ENCODE data around the gene MTERF2.

MTERF2 gene

DNA sequence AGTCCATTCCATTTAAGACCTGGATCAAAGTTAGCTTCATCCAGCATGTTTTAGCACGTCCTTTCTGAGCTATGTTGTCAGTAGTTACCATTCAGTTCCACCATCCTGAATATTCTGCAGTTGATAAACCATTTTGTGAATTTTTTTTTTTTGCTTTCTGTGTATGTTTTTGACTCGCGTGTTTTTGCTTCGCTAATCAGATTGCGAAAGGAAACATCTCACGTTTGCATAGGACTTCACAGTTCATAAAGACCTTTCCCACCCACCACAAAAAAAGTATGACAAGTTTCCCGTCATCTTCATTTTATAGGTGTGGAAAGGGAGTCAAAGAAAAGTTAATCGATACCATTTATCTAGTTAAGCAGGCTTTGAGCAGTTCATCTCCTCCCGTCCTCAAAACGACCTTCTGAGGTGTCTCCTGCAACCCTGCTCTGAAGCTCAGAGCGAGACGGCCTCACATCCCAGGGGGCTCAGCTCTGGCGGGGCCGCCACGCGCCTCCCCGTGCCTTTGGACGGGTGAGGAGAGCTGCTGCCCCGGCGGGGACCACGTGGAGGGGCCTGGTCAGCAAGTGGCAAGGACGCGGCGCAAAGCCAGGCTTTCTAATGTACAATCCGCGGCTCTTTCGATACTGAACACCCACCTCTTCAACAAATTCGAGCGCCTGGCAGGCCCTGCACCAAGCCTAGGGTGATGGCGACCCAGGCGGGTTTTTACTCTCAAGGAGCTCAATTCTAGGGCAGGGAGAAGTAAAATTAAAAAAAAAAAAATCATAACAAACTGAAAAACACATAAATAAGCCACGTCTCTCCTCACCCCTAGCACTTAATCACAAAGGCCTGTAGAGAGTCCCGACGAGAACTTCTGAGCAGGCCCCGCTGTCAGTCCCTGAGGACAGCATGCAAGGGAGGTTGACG is 32.2 kb downstream of the MTERF2 start:
- peak in 26 of 56 donors; percentile 2 to 58 (median 32) for DNase-seq

- DNase-seq, result no peak
These were observed 33.3 kb downstream of the MTERF2 start for GRCh38 chr12:106953352-106954250.

- no peak for DNase-seq
These were observed 36.4 kb downstream of the MTERF2 start for GRCh38 chr12:106950591-106950990.

DNA sequence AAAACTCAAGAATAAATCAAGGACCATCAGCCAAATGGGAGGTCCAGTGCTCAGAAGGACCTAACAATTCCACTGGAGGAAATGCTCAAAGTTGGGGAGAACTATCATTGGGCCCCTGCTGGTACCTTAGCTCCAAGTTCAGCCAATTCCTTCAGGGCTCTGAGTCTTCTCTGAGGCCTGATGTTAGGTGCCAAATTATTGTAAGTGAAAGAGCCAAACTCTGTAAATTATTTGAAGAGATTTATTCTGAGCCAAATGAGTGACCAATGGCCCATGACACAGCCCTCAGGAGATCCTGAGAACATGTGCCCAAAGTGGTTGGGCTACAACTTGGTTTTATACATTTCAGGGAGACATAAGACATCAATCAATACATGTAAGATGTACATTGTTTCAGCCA is 39.5 kb downstream of the MTERF2 start:
- no peak for DNase-seq

DNA sequence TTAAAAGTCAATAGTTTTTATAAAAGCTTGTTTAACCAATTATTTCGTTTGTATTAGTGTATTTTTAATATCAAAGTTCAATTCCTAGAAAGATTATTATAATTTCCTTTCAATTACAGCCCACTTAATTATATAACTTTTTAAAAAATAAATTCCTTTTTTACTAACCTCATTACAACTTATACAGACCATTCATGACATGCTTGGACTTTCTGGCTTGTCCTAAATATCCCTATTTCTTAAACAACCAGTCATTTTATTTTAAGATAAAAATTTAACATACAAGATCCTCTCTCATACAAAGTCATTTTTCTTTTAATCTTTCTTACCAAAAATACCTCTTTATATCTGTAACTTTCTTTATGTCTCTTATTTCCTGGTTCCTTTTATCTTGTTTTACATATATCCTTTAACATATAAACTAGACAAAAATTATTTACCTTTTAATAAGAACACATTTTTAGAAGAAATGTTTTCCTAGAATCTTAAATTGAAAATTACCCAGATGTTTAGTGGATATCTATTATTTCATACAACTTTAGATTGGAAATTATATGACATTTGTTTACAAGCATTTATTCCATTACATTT is 41.6 kb downstream of the MTERF2 start:
- DNase-seq, result no peak

DNA sequence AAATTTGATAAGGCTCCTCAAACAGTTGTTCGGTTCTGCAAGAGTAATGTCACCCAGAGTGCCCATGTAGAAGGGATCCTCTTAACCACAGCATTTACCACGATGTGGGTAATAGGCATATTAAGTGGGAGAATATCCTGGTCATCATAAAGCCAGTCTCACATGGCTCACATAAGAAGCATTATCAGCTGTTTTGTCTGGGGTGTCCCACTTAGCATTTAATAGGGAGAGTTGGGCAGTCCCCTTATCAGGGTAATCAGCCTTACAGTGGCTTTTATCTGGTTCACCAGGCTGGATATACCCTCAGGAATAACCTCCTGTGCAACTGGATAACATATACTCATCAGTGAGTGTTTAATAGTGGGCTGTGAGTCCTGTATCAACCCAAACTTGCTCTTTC is 44.2 kb downstream of the MTERF2 start:
- DNase-seq, result no peak

- DNase-seq, result no peak
These were observed 45.3 kb downstream of the MTERF2 start for GRCh38 chr12:106941481-106942156.

- DNase-seq, result no peak
These were observed 52.7 kb downstream of the MTERF2 start for GRCh38 chr12:106934277-106934676.
